Uterus (tissue), 2 donors: ENCODE measurements around the gene EEF1AKMT4.

Source experiments
- CTCF ChIP-seq, 4 experiments: fragments of 200-600 bp in 2 of 4; fragments of 450-650 bp in 2 of 4; sonication (generic) in 2 of 4; IDR thresholded peaks; one replicate each; pipeline ENCODE4 v1.5.1; 2016 to 2019; ENCODE audit warnings: antibody characterized with exemption in 4 of 4, mild to moderate bottlenecking in 2 of 4, moderate library complexity in 1 of 4
- POLR2A ChIP-seq, 2 donors: fragments of 450-650 bp; IDR thresholded peaks; one replicate each; pipeline ENCODE4 v1.6.1; 2016; ENCODE audit warnings: antibody characterized with exemption in 2 of 2, mild to moderate bottlenecking in 1 of 2, moderate library complexity in 1 of 2

GRCh38 chr3:184261854-184262763 lies 12.6 kb downstream of the EEF1AKMT4 start:
- TF ChIP-seq CTCF (IDR thresholded peaks at IDR 0.05) (no peak), POLR2A (IDR thresholded peaks at IDR 0.05) (no peak)
